ENCODE results near the gene HINT2. TPM values are rescaled to one million over a fixed set of nuclear protein-coding genes. Genes with fewer than 3 reads are reported as not detected.

HINT2 gene
- total and polyA plus RNA-seq, 5 experiments from 2014 or later, result 25.4 to 87.9 (median 73.0) TPM

GRCh38 chr9:35852267-35852815, 37.5 kb upstream of the HINT2 start:
- H3K27ac Mint-ChIP-seq, result no peak overlapping the region
- DNase-seq, result peak in 1 of 10 donors; percentile 3
- H3K27me3 Mint-ChIP-seq, result no peaks in the 10 kb centered on the region
- no peaks in the 10 kb centered on the region for H3K9me3 Mint-ChIP-seq
- no peak for ATAC-seq
- POLR2A ChIA-PET, result no interaction called here
- H3K4me3 Mint-ChIP-seq, result no peak overlapping the region
- peaks cover 5 to 12% (median 6%) of the 10 kb centered on the region in 3 donors for H3K36me3 Mint-ChIP-seq
- peaks cover 0 to 14% (median 2%) of the 10 kb centered on the region in 4 donors for H3K4me1 Mint-ChIP-seq

- DNase-seq, result no peak
- Mint-ChIP-seq H3K4me1 (peaks cover 10 to 48% (median 22%) of the 10 kb centered on the region in 4 donors), H3K27ac (no peak overlapping the region), H3K36me3 (peaks cover 5 to 17% (median 6%) of the 10 kb centered on the region in 3 donors), H3K27me3 (no peaks in the 10 kb centered on the region), H3K9me3 (no peaks in the 10 kb centered on the region), H3K4me3 (peak overlapping the region in 1 of 10 donors; percentile 20)
- no peak for ATAC-seq
- POLR2A ChIA-PET, result interaction anchor here (0.6 kb wide), 1 partner anchor 10 kb away, joined by 3 read pairs; no protein-coding TSS in a partner anchor
These were observed 33.1 kb upstream of the HINT2 start for GRCh38 chr9:35847792-35848572.

GRCh38 chr9:35845824-35846771, 31.3 kb upstream of the HINT2 start:
- H3K4me1 Mint-ChIP-seq, result peaks cover 10 to 56% (median 23%) of the 10 kb centered on the region in 4 donors
- POLR2A ChIA-PET, result interaction anchor here (1.1 kb wide), 1 partner anchor 32 kb away, joined by 3 read pairs; the partner anchor contains the start of gene HINT2
- H3K27ac Mint-ChIP-seq, result peak overlapping the region in 8 of 10 donors; percentile 1 to 79 (median 64)
- H3K4me3 Mint-ChIP-seq, result peak overlapping the region in 6 of 10 donors; percentile 46 to 78 (median 57)
- DNase-seq, result no peak
- ATAC-seq, result no peak
- no peaks in the 10 kb centered on the region for H3K27me3 Mint-ChIP-seq
- no peaks in the 10 kb centered on the region for H3K9me3 Mint-ChIP-seq
- H3K36me3 Mint-ChIP-seq, result peaks cover 5 to 17% (median 6%) of the 10 kb centered on the region in 3 donors

DNA sequence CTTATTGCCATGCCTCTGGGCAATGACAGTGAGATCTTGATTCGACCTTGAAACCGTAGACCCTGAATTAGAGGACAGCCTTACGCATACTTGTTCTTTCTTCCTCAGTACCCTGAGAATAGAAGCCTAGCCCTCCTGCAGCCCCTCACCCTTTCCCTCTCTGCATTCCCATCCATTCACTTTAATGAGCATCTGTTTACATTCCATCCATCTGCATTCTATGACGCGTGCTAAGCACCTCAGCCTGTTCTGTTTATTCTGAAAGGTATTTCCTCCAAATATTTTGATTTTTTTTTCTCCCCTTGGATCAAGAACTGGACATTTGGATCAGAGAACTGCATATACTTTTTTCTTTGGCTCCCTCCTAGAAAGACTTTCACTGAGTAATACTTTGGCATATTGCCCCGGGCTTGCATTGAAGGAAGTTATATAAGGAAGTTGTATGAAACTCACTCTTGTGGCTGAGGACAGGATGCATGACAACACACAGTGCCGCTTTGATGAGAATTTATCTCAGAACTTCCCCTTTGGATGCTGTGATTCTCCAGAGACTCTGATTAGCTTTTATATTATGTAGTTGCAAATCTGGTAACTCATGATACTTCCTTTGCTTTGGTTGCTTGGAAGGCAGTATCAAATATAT, 29.9 kb upstream of the HINT2 start:
- peak in 9 of 10 donors; percentile 35 to 79 (median 50) for DNase-seq
- H3K4me1 Mint-ChIP-seq, result peaks cover 14 to 63% (median 23%) of the 10 kb centered on the region in 4 donors

DNA sequence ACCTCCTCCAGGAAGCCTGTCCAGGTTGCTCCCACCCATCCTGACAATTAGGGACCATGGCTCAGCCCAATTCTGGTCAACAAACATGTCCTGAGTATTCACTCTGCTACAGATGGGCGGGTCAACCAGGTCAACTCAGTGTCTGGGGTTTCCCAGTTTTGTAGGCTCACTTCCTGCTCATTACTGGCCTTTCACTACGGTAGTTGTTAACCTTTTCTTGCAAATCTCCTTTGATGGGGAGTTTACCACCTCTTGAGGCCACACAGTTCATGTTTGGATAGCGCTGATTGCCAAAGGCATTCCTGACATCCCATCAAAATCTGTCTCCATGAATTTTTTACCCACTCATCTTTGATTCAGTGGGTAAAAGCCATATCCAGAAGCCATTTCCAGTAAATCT, 28.0 kb upstream of the HINT2 start:
- POLR2A ChIA-PET, result no interaction called here
- Mint-ChIP-seq H3K4me1 (peaks cover 14 to 54% (median 23%) of the 10 kb centered on the region in 4 donors), H3K27me3 (no peaks in the 10 kb centered on the region), H3K27ac (no peak overlapping the region), H3K9me3 (no peaks in the 10 kb centered on the region), H3K36me3 (peaks cover 1 to 10% (median 2%) of the 10 kb centered on the region in 3 donors), H3K4me3 (no peak overlapping the region)
- no peak for DNase-seq
- ATAC-seq, result no peak

More for the DNA sequence above, 29.9 kb upstream of the HINT2 start:
- peak overlapping the region in 9 of 10 donors; percentile 0 to 73 (median 52) for H3K27ac Mint-ChIP-seq
- peak overlapping the region in 4 of 10 donors; percentile 0 to 78 (median 52) for H3K4me3 Mint-ChIP-seq
- peaks cover 5 to 14% (median 6%) of the 10 kb centered on the region in 3 donors for H3K36me3 Mint-ChIP-seq
- peak; percentile 97 to 98 for ATAC-seq
- no peaks in the 10 kb centered on the region for H3K9me3 Mint-ChIP-seq
- no peaks in the 10 kb centered on the region for H3K27me3 Mint-ChIP-seq
- POLR2A ChIA-PET, result interaction anchor here (0.5 kb wide), 1 partner anchor 1174 kb away, joined by 4 read pairs; no protein-coding TSS in a partner anchor

GRCh38 chr9:35842020-35842745, 27.3 kb upstream of the HINT2 start:
- Mint-ChIP-seq H3K4me3 (no peak overlapping the region), H3K4me1 (peaks cover 14 to 49% (median 23%) of the 10 kb centered on the region in 4 donors), H3K36me3 (peaks cover 0 to 4% (median 0%) of the 10 kb centered on the region in 3 donors), H3K27me3 (no peaks in the 10 kb centered on the region), H3K9me3 (no peaks in the 10 kb centered on the region), H3K27ac (no peak overlapping the region)
- DNase-seq (no peak), ATAC-seq (no peak)
- POLR2A ChIA-PET, result no interaction called here

- no peaks in the 10 kb centered on the region for H3K27me3 Mint-ChIP-seq
- H3K4me3 Mint-ChIP-seq, result no peak overlapping the region
- no peaks in the 10 kb centered on the region for H3K36me3 Mint-ChIP-seq
- ATAC-seq (no peak), DNase-seq (no peak)
- H3K27ac Mint-ChIP-seq, result no peak overlapping the region
- H3K9me3 Mint-ChIP-seq, result no peaks in the 10 kb centered on the region
- peaks cover 17 to 43% (median 22%) of the 10 kb centered on the region in 4 donors for H3K4me1 Mint-ChIP-seq
- POLR2A ChIA-PET, result no interaction called here
These were observed 26.7 kb upstream of the HINT2 start for GRCh38 chr9:35841645-35841900.

GRCh38 chr9:35840881-35841644, 26.2 kb upstream of the HINT2 start:
- H3K9me3 Mint-ChIP-seq, result no peaks in the 10 kb centered on the region
- ATAC-seq, result no peak
- DNase-seq, result no peak
- POLR2A ChIA-PET, result no interaction called here
- H3K36me3 Mint-ChIP-seq, result no peaks in the 10 kb centered on the region
- peaks cover 17 to 42% (median 22%) of the 10 kb centered on the region in 4 donors for H3K4me1 Mint-ChIP-seq
- no peak overlapping the region for H3K4me3 Mint-ChIP-seq
- H3K27ac Mint-ChIP-seq, result no peak overlapping the region
- H3K27me3 Mint-ChIP-seq, result no peaks in the 10 kb centered on the region

GRCh38 chr9:35839926-35840325, 25.1 kb upstream of the HINT2 start:
- Mint-ChIP-seq H3K36me3 (no peaks in the 10 kb centered on the region), H3K9me3 (no peaks in the 10 kb centered on the region), H3K27me3 (no peaks in the 10 kb centered on the region), H3K4me3 (no peak overlapping the region), H3K27ac (no peak overlapping the region), H3K4me1 (peaks cover 9 to 33% (median 13%) of the 10 kb centered on the region in 4 donors)
- POLR2A ChIA-PET, result no interaction called here
- no peak for ATAC-seq
- no peak for DNase-seq

DNA sequence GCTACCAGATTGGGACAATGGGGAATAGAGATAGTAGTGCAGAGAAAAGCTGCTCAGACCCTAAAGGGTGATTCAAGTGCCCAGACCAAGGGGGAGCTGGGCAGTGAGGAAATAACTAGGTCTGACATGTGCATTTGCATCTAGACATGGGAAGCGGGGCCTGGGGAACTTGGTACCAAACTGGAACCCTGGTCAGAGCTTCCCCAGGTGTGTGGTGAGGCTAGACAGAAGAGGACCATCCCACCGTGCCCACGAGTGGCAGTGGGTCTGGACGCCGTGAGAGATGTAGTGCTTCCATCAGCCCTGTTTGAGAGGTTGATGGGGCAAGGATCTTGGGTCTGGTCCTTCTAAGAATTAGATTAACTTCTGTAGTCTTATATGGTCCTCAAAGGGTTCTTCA, 21.8 kb upstream of the HINT2 start:
- peak overlapping the region in 2 of 10 donors; percentile 29 to 52 for H3K27ac Mint-ChIP-seq
- no peaks in the 10 kb centered on the region for H3K36me3 Mint-ChIP-seq
- POLR2A ChIA-PET, result no interaction called here
- H3K4me3 Mint-ChIP-seq, result no peak overlapping the region
- H3K4me1 Mint-ChIP-seq, result peaks cover 6 to 31% (median 13%) of the 10 kb centered on the region in 4 donors
- no peak for DNase-seq
- no peak for ATAC-seq
- no peaks in the 10 kb centered on the region for H3K9me3 Mint-ChIP-seq
- no peaks in the 10 kb centered on the region for H3K27me3 Mint-ChIP-seq

DNA sequence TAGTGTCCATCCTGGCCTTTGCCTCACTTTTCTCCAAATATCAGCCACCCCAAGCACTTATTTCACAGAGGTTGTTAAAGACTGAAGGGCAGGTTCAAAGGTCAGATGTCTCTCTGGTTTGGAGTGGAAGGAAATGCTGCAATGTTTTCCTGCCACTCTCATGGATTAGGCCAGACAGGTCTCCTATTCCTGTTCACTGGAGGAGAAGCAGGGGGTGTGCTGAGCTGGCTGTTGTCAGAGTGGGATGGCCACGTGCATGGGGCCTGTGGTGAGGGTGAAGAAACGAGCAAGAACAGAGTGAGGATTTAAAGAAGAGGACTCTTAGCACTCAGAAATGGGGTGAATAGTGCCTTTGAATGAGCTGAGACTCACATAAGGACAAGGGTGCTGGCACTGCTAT, 20.9 kb upstream of the HINT2 start:
- Mint-ChIP-seq H3K4me1 (peaks cover 14 to 36% (median 19%) of the 10 kb centered on the region in 4 donors), H3K9me3 (no peaks in the 10 kb centered on the region), H3K36me3 (no peaks in the 10 kb centered on the region), H3K4me3 (no peak overlapping the region), H3K27ac (peak overlapping the region in 3 of 10 donors; percentile 1 to 76 (median 3)), H3K27me3 (no peaks in the 10 kb centered on the region)
- no peak for ATAC-seq
- DNase-seq, result no peak
- POLR2A ChIA-PET, result no interaction called here

Data from naive thymus-derived CD8-positive, alpha-beta T cell (primary cell).